Stimulated activated CD4-positive, alpha-beta T cell treated with anti-CD3 and anti-CD28 coated beads, Interleukin-12 subunit alpha, Interleukin-12 subunit beta, amount 100 ng/mL, for 4 hours (primary cell): Measurements from ENCODE around the gene CYP2C8.
"Not testable (repeated sequence)": the region's sequence is repeated elsewhere in the genome, so short reads cannot be mapped to it uniquely, and the experiment has no call there.

Experiments
- DNase-seq: peaks from one replicate; pipeline ENCODE4 v3.0.0-alpha.2; 2020

The CYP2C8 gene

GRCh38 chr10:95069286-95069685 is at the start of gene CYP2C8:
TSS of gene CYP2C8 (minus strand) at chr10:95069497. CDS start at chr10:95069402, 95 bp downstream.
- no peak for DNase-seq

GRCh38 chr10:95116869-95117269 is 47.6 kb upstream of the CYP2C8 start:
- DNase-seq = no peak

GRCh38 chr10:95110823-95111222 is 41.5 kb upstream of the CYP2C8 start:
- DNase-seq = not testable (repeated sequence)

- no peak for DNase-seq
These were observed 28.5 kb upstream of the CYP2C8 start for GRCh38 chr10:95097805-95098204.

GRCh38 chr10:95096143-95096542 is 26.8 kb upstream of the CYP2C8 start:
- no peak for DNase-seq

- DNase-seq = not testable (repeated sequence)
These were observed 10.3 kb upstream of the CYP2C8 start for GRCh38 chr10:95079626-95080025.

DNA sequence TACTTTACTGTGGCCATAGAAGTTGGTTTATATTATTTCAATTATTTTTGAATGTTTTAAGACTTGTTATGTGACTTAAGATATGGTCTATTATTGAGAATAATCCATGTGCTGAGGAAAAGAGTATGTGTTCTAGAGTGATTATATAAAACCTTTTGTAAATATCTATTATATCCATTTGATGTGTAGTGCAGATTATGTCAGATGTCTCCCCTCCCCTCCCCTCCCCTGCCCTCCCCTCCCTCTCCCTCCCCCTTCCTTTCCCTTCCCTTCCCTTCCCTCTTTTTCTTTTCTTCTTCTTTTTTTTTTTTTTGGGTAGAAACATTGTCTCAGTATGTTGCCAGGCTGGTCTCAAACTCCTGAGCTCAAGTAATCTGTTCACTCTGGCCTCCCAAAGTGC is 8.3 kb upstream of the CYP2C8 start:
- DNase-seq = no peak

DNA sequence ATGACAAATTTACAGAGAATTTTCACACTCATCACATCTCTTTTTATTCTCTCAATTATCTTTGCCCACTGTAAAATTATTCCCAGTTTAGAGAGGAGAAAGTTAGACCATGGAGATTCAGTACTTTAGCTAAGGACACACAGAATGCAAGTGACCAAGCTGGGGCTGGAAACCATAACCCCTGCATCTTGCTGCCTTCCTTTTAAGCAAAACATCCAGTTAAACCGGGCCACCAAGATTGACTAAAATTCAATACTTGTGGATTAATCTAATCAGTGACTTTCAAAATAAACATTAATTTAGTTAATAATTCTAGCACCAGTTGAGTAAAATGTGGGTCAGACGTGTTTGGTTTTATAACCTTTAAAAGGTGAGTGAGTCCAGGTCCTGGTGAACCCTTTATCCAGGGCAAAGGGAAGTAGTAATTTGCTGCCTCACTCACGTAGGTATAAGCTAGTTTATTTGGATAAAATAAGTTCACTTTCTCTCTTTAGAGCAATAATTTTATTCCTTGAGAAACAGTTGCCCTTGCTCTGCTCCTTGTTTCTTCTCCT is 1.9 kb upstream of the CYP2C8 start:
- DNase-seq = no peak

DNA sequence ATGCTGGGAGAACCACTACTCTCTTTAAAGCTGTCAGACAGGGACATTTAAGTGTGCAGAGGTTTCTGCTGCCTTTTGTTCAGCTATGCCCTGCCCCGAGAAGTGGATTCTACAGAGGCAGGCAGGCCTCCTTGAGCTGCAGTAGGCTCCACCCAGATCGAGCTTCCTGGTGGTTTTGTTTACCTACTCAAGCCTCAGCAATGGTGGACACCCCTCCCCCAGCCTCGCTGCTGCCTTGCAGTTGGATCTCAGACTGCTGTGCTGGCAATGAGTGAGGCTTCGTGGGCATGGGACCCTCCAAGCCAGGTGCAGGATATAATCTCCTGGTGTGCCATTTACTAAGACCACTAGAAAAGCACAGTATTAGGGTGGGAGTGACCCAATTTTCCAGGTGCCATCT is 5.2 kb downstream of the CYP2C8 start:
- not testable (repeated sequence) for DNase-seq

GRCh38 chr10:95056744-95057363 is 12.4 kb downstream of the CYP2C8 start:
- DNase-seq = no peak

GRCh38 chr10:95049919-95050318 is 19.4 kb downstream of the CYP2C8 start:
- DNase-seq = no peak

DNA sequence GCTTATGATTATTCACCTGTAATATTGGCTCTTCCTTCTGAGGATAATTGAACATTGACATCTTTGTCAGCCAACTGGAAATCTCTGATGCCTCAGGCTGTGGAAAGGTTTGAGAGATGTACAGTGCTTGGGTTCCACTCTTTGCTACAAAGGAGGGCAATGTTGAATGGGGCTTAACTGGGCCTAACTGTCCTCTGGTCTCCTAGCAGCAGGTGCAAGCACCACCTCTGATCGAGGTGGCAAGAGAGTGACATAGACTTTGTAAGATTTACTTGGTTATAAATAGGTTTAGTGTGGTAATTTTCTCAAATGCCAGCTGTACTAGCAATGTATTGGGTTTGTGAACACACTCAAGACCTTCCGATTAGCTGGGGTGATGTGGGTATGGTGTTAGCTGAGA is 21.1 kb downstream of the CYP2C8 start:
- DNase-seq = no peak

GRCh38 chr10:95039281-95039680 is 30.0 kb downstream of the CYP2C8 start:
- no peak for DNase-seq

DNA sequence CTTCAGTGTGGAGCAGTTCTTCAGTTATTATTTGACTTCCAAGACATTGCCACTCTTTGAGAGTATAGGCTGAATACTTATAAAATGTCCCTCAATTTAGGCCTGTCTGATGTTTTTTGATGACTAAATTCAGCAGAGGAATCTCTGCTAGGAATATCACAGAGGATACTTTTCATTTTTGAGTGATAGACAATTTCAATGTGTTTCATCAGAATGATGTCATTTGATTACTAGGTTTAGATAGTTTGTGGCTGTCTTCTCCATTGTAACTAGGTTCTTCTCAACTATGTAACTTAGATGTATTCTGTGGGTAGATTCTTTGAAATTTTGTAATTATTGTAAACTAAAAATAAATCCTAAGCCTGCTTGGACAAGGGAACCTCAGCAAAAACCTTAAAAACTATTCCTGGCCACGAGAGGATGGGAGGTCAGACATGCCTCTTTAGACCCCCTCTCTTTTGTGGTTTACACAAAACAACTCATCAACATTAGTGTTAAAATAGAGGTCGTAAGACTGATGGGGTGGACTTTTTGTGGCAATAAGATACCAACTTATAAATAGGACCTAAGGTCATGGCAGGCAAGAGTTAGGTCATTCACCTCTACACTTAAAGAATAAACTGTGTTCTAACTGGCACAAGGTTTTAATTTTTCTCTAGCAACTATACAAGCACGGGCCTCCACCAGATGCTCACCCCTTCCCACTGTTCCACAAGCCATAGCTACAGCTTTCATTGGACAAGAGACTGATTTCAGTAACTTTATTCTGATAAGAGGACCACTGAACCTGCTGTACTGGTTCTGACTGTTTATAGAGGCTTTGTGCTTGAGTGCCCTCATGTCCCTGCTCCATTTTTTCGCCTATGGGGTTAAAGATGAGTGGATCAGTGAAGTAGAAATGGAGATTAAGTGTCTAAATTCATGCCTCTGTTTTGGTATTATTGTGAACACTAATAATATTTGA is 33.7 kb downstream of the CYP2C8 start:
- no peak for DNase-seq

GRCh38 chr10:95034401-95034800 is 34.9 kb downstream of the CYP2C8 start:
- no peak for DNase-seq

- DNase-seq = no peak
These were observed 37.6 kb downstream of the CYP2C8 start for GRCh38 chr10:95031656-95032055.

GRCh38 chr10:95026461-95026860 is 42.8 kb downstream of the CYP2C8 start:
- DNase-seq = no peak

GRCh38 chr10:94997741-94998174 is 71.5 kb downstream of the CYP2C8 start:
- no peak for DNase-seq

DNA sequence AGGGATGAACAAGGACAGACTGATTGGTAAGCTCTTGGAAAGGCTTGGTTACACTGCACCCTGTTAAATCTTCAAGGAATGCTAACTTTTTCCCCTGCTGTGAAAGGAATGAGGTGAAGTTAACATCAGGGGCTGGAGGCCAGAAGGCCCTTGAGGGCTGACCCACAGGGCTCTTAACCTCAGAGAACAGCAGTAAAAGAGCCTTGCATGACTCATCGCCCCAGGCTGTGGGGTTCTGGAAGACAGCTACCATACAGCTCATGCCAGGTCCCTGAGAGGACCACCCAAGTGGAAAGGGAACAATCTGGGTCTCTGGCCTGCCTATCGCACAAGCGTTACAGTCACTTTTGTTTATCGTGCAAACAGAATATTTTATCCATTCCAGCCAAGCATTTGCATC is 76.5 kb downstream of the CYP2C8 start:
- no peak for DNase-seq

DNA sequence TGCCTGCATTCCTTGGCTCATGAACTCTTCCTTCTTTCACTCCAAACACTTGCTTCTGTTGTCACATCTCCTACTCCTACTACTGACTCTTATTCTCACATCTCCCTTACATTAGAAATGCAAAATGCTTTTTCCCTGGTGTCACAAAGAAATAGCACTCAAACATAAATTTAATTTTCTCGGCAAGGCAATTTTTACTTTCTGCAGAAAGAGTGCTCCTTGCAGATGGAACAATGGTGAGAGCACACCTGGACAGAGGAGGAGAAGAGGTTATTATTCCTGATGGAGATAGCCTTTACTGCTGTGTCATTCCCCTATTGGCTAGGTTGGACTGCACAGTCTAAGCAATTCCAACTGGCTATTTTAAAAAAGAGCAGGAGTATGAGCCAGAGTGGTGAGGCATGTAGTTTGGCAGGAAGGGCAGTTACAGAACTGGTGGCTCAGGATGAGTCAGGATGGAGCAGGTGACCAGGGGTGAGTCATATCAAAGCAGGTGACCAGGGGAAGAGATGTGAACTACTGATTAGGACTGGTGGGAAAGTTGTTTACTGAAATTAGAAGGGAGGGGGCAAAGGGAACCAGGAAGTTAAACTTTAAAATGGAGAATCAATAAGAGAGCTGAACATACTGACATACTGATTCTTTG is 77.9 kb downstream of the CYP2C8 start:
- DNase-seq = no peak

DNA sequence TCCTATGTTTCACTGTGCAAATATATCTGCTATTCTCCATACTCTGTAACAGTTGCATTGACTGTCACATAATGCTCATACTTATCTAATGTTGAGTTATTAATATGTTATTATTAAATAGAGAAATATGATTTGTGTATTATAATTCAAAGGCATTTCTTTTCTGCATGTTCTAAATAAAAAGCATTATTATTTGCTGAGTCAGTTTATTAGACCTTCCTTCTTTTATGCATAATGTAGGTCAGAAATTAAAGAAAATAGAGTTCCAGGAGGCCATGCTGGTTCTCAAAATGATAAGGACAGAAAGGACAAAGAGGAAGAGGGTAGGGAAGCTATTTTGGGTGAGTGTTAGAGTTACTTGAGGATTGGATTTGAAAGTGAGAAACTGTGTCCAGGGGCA is 80.1 kb downstream of the CYP2C8 start:
- DNase-seq = no peak
